Uterus (tissue), 2 donors: Measurements from ENCODE around the gene CHN2.

Source experiments
- CTCF ChIP-seq, 4 experiments: fragments of 200-600 bp in 2 of 4; fragments of 450-650 bp in 2 of 4; sonication (generic) in 2 of 4; IDR thresholded peaks; one replicate each; pipeline ENCODE4 v1.5.1; 2016 to 2019; ENCODE audit warnings: antibody characterized with exemption in 4 of 4, mild to moderate bottlenecking in 2 of 4, moderate library complexity in 1 of 4
- POLR2A ChIP-seq, 2 donors: fragments of 450-650 bp; IDR thresholded peaks; one replicate each; pipeline ENCODE4 v1.6.1; 2016; ENCODE audit warnings: antibody characterized with exemption in 2 of 2, mild to moderate bottlenecking in 1 of 2, moderate library complexity in 1 of 2

GRCh38 chr7:29239638-29240037, 45.1 kb downstream of the CHN2 start:
- TF ChIP-seq CTCF (IDR thresholded peaks at IDR 0.05), result no peak
- no peak for TF ChIP-seq POLR2A (IDR thresholded peaks at IDR 0.05)
